Neural cell (in vitro differentiated cells): ENCODE measurements around the gene TEKT4. TPM values are rescaled to one million over a fixed set of nuclear protein-coding genes. Genes with fewer than 3 reads are reported as not detected.

Experiments used
- H2AFZ ChIP-seq: fragments of 200-600, 300-800 bp; sonication (generic), shearing (Covaris generic); 2 replicates; pipeline ENCODE4 v1.6.0; 2014; ENCODE audit warnings: low read depth, mild to moderate bottlenecking, antibody characterized with exemption, low read length, moderate library complexity
- H3F3A ChIP-seq: fragments of 200-600 bp; shearing (Covaris generic); 2 replicates; pipeline ENCODE4 v1.6.1; 2016; ENCODE audit warnings: mild to moderate bottlenecking, moderate library complexity, mixed read lengths, antibody characterized with exemption, low read length; ENCODE audit not compliant: insufficient read depth, poor library complexity, severe bottlenecking
- H3K27ac ChIP-seq: fragments of 200-600, 300-800 bp; sonication (generic), shearing (Covaris generic); 2 replicates; pipeline ENCODE4 v1.5.1; 2014; ENCODE audit warnings: mild to moderate bottlenecking, low read length, moderate library complexity
- H3K27me3 ChIP-seq: fragments of 300-800, 200-600 bp; sonication (generic), shearing (Covaris generic); 2 replicates; pipeline ENCODE4 v1.6.0; 2014; ENCODE audit warnings: mild to moderate bottlenecking, low read depth, low read length, moderate library complexity; ENCODE audit not compliant: insufficient read depth
- H3K36me3 ChIP-seq: fragments of 300-800, 200-600 bp; sonication (generic), shearing (Covaris generic); 2 replicates; pipeline ENCODE4 v1.5.1; 2014; ENCODE audit warnings: mild to moderate bottlenecking, antibody characterized with exemption, low read length, moderate library complexity; ENCODE audit not compliant: insufficient read depth
- H3K4me2 ChIP-seq: fragments of 300-800, 200-600 bp; sonication (generic), shearing (Covaris generic); 2 replicates; pipeline ENCODE4 v1.6.0; 2014; ENCODE audit warnings: mild to moderate bottlenecking, low read length
- H3K4me3 ChIP-seq: fragments of 300-800, 200-600 bp; sonication (generic), shearing (Covaris generic); 2 replicates; pipeline ENCODE4 v1.5.1; 2014; ENCODE audit warnings: mild to moderate bottlenecking, low read length, moderate library complexity
- H3K79me2 ChIP-seq: fragments of 200-600 bp; shearing (Covaris generic); replicated peaks from 2 replicates; pipeline ENCODE4 v1.6.0; 2014; ENCODE audit warnings: mild to moderate bottlenecking, low read length, moderate library complexity; ENCODE audit not compliant: insufficient read depth
- H3K9ac ChIP-seq: fragments of 300-800, 200-600 bp; sonication (generic), shearing (Covaris generic); 2 replicates; pipeline ENCODE4 v1.6.1; 2016; ENCODE audit warnings: mild to moderate bottlenecking, low read length, mixed read lengths
- H3K9me2 ChIP-seq: fragments of 200-600 bp; shearing (Covaris generic); 2 replicates; pipeline ENCODE4 v1.6.1; 2016; ENCODE audit warnings: mild to moderate bottlenecking, low read length, mixed read lengths; ENCODE audit not compliant: insufficient read depth
- H3K9me3 ChIP-seq: fragments of 200-600, 300-800 bp; sonication (generic), shearing (Covaris generic); 2 replicates; pipeline ENCODE4 v1.6.1; 2016; ENCODE audit warnings: mild to moderate bottlenecking, mixed run types, low read length, moderate library complexity, mixed read lengths
- H4K20me1 ChIP-seq: fragments of 200-600 bp; shearing (Covaris generic); 2 replicates; pipeline ENCODE4 v1.6.1; 2016; ENCODE audit warnings: mild to moderate bottlenecking, mixed run types; ENCODE audit not compliant: insufficient read depth
- EP300 ChIP-seq: fragments of 450-650 bp; conservative IDR thresholded peaks from 2 replicates; pipeline ENCODE4 v1.6.1; 2014; ENCODE audit warnings: antibody characterized with exemption, mild to moderate bottlenecking, moderate library complexity; ENCODE audit not compliant: poor library complexity, severe bottlenecking
- EZH2 ChIP-seq: fragments of 200-600, 300-800 bp; shearing (Covaris generic), sonication (generic); IDR thresholded peaks from 2 replicates; pipeline ENCODE4 v1.6.1; 2014; ENCODE audit warnings: antibody characterized with exemption, low read length, borderline replicate concordance, mild to moderate bottlenecking; ENCODE audit not compliant: insufficient read depth, poor library complexity, severe bottlenecking
- MXI1 ChIP-seq: fragments of 450-650 bp; conservative IDR thresholded peaks from 2 replicates; pipeline ENCODE4 v1.6.1; 2014; ENCODE audit warnings: antibody characterized with exemption, mild to moderate bottlenecking; ENCODE audit not compliant: poor library complexity, severe bottlenecking
- POLR2AphosphoS5 ChIP-seq: IDR thresholded peaks from 2 replicates; pipeline ENCODE4 v1.6.1; 2012
- RAD21 ChIP-seq: fragments of 450-650 bp; conservative IDR thresholded peaks from 2 replicates; pipeline ENCODE4 v1.6.1; 2014; ENCODE audit warnings: antibody characterized with exemption, mild to moderate bottlenecking, moderate library complexity
- SMC3 ChIP-seq: fragments of 450-650 bp; conservative IDR thresholded peaks from 2 replicates; pipeline ENCODE4 v1.6.1; 2014; ENCODE audit warnings: antibody characterized with exemption, mild to moderate bottlenecking, moderate library complexity; ENCODE audit not compliant: poor library complexity
- TAF1 ChIP-seq: IDR thresholded peaks from 2 replicates; pipeline ENCODE4 v1.6.1; 2012; ENCODE audit warnings: low read depth
- polyA plus RNA-seq: library from polyadenylated mRNA; depleted of rRNA; stranded (reverse); fragments of >200 nt; gene quantifications from 2 replicates; pipeline ENCODE4 v1.2.3, GENCODE V29; 2014
- TF ChIP-seq, protein P1 (sequence below): IDR thresholded peaks from 2 replicates; pipeline ENCODE4 v1.6.1; 2012; ENCODE audit warnings: borderline replicate concordance
- TF ChIP-seq, protein P2 (sequence below): fragments of 450-650 bp; IDR thresholded peaks from 2 replicates; pipeline ENCODE4 v1.5.1; 2014; ENCODE audit warnings: antibody characterized with exemption, mild to moderate bottlenecking, moderate library complexity; ENCODE audit not compliant: poor library complexity, severe bottlenecking

Gene TEKT4
- polyA plus RNA-seq, 1 donor from 2014 or later = not detected

DNA sequence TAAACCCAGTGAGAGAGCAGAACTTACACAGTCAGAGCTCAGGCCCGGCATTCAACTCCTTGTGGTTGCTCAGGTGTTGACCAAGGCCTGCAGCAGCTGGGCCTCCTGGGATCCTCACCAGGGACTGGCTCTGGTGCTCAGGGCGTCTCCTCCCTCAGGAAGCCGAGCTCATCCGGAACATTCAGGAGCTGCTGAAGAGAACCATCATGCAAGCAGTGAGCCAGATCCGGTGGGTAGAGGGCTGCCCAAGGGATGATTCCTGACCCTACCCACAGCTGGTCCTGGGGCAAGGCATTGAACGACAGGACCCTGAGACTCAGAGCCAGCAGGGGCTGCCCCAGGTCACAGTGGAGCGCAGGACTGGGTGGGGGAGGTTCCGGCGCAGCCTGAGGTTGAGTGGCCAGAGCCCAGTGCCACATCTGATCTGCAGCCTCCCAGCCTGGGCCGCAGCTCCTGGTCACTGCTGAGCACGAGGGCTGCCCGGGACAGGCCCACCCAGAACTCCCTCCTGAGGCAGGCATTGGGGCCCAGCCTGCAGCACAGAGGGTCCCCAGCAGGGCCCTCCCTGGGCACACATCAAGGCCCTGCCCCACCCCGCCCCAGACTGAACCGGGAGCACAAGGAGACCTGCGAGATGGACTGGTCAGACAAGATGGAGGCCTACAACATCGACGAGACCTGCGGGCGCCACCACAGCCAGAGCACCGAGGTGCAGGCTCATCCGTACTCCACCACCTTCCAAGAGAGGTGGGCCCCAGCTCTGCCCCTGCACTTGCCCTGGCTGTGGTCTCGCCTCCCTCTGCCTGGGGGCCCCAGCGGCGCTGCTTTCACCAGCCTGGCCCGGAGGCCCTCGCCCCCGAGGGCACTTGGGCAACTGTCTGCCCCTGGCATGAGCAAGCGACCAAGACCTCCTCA lies 2.4 kb downstream of the TEKT4 start:
- H3K27me3 ChIP-seq = no peaks in the 10 kb centered on the region
- no peaks in the 10 kb centered on the region for H3K79me2 ChIP-seq
- H3F3A ChIP-seq = no peaks in the 10 kb centered on the region
- H3K4me3 ChIP-seq = no peak overlapping the region
- no peaks in the 10 kb centered on the region for H4K20me1 ChIP-seq
- no peak overlapping the region for H3K9ac ChIP-seq
- no peak overlapping the region for H2AFZ ChIP-seq
- no peak for TF ChIP-seq RAD21
- TF ChIP-seq, protein P1, sequence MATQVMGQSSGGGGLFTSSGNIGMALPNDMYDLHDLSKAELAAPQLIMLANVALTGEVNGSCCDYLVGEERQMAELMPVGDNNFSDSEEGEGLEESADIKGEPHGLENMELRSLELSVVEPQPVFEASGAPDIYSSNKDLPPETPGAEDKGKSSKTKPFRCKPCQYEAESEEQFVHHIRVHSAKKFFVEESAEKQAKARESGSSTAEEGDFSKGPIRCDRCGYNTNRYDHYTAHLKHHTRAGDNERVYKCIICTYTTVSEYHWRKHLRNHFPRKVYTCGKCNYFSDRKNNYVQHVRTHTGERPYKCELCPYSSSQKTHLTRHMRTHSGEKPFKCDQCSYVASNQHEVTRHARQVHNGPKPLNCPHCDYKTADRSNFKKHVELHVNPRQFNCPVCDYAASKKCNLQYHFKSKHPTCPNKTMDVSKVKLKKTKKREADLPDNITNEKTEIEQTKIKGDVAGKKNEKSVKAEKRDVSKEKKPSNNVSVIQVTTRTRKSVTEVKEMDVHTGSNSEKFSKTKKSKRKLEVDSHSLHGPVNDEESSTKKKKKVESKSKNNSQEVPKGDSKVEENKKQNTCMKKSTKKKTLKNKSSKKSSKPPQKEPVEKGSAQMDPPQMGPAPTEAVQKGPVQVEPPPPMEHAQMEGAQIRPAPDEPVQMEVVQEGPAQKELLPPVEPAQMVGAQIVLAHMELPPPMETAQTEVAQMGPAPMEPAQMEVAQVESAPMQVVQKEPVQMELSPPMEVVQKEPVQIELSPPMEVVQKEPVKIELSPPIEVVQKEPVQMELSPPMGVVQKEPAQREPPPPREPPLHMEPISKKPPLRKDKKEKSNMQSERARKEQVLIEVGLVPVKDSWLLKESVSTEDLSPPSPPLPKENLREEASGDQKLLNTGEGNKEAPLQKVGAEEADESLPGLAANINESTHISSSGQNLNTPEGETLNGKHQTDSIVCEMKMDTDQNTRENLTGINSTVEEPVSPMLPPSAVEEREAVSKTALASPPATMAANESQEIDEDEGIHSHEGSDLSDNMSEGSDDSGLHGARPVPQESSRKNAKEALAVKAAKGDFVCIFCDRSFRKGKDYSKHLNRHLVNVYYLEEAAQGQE = no peak
- no peak for TF ChIP-seq MXI1
- no peak for TF ChIP-seq EP300
- TF ChIP-seq, protein P2, sequence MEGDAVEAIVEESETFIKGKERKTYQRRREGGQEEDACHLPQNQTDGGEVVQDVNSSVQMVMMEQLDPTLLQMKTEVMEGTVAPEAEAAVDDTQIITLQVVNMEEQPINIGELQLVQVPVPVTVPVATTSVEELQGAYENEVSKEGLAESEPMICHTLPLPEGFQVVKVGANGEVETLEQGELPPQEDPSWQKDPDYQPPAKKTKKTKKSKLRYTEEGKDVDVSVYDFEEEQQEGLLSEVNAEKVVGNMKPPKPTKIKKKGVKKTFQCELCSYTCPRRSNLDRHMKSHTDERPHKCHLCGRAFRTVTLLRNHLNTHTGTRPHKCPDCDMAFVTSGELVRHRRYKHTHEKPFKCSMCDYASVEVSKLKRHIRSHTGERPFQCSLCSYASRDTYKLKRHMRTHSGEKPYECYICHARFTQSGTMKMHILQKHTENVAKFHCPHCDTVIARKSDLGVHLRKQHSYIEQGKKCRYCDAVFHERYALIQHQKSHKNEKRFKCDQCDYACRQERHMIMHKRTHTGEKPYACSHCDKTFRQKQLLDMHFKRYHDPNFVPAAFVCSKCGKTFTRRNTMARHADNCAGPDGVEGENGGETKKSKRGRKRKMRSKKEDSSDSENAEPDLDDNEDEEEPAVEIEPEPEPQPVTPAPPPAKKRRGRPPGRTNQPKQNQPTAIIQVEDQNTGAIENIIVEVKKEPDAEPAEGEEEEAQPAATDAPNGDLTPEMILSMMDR = no peak
- no peak for TF ChIP-seq TAF1
- no peak for TF ChIP-seq SMC3
- TF ChIP-seq EZH2 = no peak
- TF ChIP-seq POLR2AphosphoS5 = no peak
- no peaks in the 10 kb centered on the region for H3K9me2 ChIP-seq
- H3K27ac ChIP-seq = no peak overlapping the region
- H3K4me2 ChIP-seq = no peak overlapping the region
- H3K9me3 ChIP-seq = peaks cover 12% of the 10 kb centered on the region
- H3K36me3 ChIP-seq = no peaks in the 10 kb centered on the region

DNA sequence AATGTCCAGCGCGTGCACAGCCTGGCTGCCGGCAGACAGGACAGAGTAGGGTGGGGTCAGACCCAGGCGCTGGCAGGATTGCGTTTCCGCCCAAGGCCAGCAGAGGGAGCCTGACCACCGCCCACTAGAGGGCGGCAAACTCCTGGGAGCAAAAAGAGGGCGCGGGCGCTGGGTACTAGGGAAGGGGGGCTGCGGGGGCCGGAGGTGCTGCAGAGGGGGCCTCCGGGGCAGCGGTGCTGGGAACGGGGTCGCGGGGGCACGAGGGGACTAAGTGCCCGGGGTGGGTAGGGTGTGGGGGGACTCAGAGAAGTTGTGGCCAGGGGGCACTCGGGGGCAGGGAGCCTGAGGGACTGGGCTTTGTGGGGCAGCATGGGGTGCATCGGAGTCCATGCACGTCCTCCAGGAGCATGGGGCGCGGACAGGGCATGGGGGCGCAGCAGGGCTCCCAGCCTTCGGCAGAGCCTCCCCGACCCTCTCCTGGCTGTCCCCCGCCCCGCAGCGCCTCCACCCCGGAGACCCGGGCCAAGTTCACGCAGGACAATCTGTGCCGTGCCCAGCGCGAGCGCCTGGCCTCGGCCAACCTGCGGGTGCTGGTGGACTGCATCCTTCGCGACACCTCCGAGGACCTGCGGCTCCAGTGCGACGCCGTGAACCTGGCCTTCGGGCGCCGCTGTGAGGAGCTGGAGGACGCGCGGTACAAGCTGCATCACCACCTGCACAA lies 3.2 kb downstream of the TEKT4 start:
- Histone ChIP-seq H3K4me2 (no peak overlapping the region), H4K20me1 (no peaks in the 10 kb centered on the region), H3K27me3 (no peaks in the 10 kb centered on the region), H3K9me3 (peaks cover 12% of the 10 kb centered on the region), H3K9ac (no peak overlapping the region), H3K9me2 (no peaks in the 10 kb centered on the region), H3K4me3 (no peak overlapping the region), H3K27ac (no peak overlapping the region), H3K36me3 (no peaks in the 10 kb centered on the region), H3K79me2 (no peaks in the 10 kb centered on the region), H3F3A (no peaks in the 10 kb centered on the region), H2AFZ (no peak overlapping the region)
- TF ChIP-seq SMC3 = no peak
- TF ChIP-seq RAD21 = no peak
- no peak for TF ChIP-seq MXI1
- no peak for TF ChIP-seq EP300
- no peak for TF ChIP-seq EZH2
- TF ChIP-seq, protein P2 = no peak
- no peak for TF ChIP-seq POLR2AphosphoS5
- TF ChIP-seq, protein P1 = no peak
- no peak for TF ChIP-seq TAF1
